CD4-positive, alpha-beta T cell treated with Interleukin-4 for 4 hours (primary cell): ENCODE results near the gene SNORC.

Source experiments
- DNase-seq: peaks from one replicate; pipeline ENCODE4 v3.0.0-alpha.2; 2020

SNORC gene

GRCh38 chr2:232884001-232884421, 13.9 kb downstream of the SNORC start:
- no peak for DNase-seq

GRCh38 chr2:232884549-232885263, 14.6 kb downstream of the SNORC start:
- no peak for DNase-seq

GRCh38 chr2:232885264-232885961, 15.3 kb downstream of the SNORC start:
- no peak for DNase-seq

GRCh38 chr2:232886176-232886575, 16.1 kb downstream of the SNORC start:
- no peak for DNase-seq

GRCh38 chr2:232886632-232887031, 16.6 kb downstream of the SNORC start:
- DNase-seq = no peak

- no peak for DNase-seq
Measured at GRCh38 chr2:232887171-232887850, 17.2 kb downstream of the SNORC start.

- no peak for DNase-seq
Measured at GRCh38 chr2:232888099-232888836, 18.2 kb downstream of the SNORC start.

GRCh38 chr2:232888839-232889529, 18.9 kb downstream of the SNORC start:
- DNase-seq = no peak

- DNase-seq = no peak
Measured at GRCh38 chr2:232889876-232890401, 19.9 kb downstream of the SNORC start.

- DNase-seq = no peak
Measured at GRCh38 chr2:232890536-232890895, 20.5 kb downstream of the SNORC start.

GRCh38 chr2:232890896-232891601, 21.0 kb downstream of the SNORC start:
- DNase-seq = no peak

- DNase-seq = no peak
Measured at GRCh38 chr2:232891621-232892071, 21.6 kb downstream of the SNORC start.

- no peak for DNase-seq
Measured at GRCh38 chr2:232892221-232892620, 22.2 kb downstream of the SNORC start.

GRCh38 chr2:232892843-232893242, 22.8 kb downstream of the SNORC start:
- DNase-seq = no peak

- DNase-seq = no peak
Measured at GRCh38 chr2:232893834-232894233, 23.8 kb downstream of the SNORC start.

- no peak for DNase-seq
Measured at GRCh38 chr2:232894251-232894650, 24.2 kb downstream of the SNORC start.

GRCh38 chr2:232894746-232895145, 24.7 kb downstream of the SNORC start:
- no peak for DNase-seq

GRCh38 chr2:232896111-232896510, 26.0 kb downstream of the SNORC start:
- no peak for DNase-seq

GRCh38 chr2:232896720-232897597, 26.9 kb downstream of the SNORC start:
- DNase-seq = no peak

GRCh38 chr2:232897598-232898408, 27.7 kb downstream of the SNORC start:
- no peak for DNase-seq
